Colon (tissue), 2 donors: ENCODE measurements around the gene GOLPH3.
"Not testable (repeated sequence)": the region's sequence is repeated elsewhere in the genome, so short reads cannot be mapped to it uniquely, and the experiment has no call there.

Source experiments
- FAIRE-seq: peaks from 2 replicates; lab custom pipeline; 2012; peaks lifted over from hg19 to GRCh38; lab: Jason Lieb, UNC
- donor health status: control.
- donor health status: control.

The GOLPH3 gene

DNA sequence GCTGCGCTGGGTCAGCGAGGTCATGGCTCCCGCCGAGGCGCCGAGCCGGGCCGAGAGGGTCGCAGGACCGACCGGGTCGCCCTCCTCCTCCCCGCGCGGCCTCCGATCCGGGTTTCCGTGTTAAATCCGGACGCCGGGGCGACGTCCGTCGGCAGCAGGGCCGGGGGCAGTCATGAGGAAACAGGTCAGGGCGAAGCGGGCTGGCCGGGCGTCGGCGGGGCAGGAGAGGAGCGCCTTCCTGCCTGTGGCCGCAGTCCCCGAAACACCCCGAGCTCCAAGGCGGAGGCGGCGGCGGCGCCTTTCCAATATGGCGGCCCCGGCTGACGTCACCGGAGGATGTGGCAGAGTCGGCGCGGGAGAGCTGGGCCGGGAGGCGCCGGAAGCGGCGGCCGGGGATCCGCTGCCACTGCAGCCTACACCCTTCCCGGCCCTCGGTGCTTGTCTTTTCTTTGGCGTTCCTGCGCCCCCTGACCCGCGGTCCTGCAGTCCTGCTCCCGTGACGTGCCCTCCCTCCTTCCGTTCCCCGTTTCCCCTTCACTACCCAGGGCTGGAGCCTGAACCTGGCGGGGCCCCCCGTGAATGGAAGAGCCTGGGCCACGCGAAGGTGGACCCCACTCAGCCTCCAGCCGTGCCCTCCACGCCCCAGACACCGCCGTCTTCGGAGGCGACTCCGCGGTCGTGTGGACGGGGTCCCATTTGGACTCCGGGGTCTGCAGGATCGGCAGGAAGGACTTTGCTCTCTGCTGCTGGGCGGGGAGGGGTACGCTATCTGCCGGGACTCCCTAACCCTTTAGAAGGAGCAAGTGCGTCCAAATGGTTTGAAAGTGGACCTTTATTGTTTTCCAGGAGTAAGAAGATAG is at the start of gene GOLPH3:
GOLPH3 (minus strand) TSS at position 309 of the 860 bp plus-strand sequence; CDS start at position 24, 285 bp downstream.
- no peak for FAIRE-seq

DNA sequence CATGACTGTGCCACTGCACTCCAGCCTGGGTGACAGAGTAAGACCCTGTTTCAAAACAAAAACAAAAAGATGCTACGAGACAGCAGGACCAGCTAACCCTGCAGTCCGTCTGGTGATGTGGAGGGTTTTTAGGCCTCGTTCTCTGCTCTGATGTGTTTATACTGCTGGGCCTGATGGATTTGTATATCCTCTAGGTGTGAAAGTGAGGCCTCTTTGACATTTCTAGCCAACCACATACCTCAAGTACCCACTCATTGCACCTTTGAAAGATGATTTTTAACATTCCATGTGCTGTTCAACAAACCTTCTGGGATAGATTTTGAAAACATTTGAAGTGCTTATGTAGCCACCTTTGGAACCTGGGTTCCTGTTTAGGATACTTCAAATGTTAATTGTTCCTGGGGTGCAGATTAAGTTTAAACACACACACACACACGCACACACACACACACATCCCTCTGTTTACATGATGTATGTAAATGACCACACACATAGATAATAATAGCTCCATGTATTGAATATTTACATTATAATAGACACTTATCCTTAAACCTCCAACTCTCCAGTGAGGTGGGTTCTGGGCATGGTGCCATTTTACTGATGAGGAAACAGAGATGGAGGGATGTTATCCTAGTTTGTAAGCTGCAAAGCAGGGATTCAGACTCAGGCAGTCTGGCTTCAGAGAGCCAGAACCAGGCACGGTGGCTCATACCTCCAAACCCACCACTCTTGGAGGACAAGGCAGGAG is 48.8 kb upstream of the GOLPH3 start:
- no peak for FAIRE-seq

DNA sequence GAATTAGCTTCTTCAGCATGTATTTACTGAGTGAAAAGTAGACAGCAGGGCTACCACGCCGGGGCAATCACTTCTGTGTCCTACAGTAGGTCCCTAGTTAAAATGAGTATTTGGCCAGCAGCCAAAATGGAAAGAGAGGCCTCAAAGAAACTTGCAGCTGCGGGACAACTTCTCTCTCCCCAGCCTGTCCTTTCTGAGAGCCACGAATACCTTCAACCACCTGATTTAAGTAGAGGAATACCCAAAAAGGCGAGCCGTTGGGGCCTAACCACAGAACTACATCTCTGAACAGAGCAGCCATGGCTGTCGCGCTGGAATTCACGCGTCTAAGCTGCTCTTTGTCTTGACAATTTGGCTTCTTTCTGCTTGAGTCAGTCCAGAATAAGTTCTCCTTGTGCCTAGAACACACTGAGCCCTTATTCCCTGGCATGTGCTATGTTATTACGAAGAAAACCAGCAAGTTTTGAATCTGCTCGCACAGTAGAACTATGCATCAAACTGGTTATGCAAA is 43.8 kb upstream of the GOLPH3 start:
- FAIRE-seq: no peak

DNA sequence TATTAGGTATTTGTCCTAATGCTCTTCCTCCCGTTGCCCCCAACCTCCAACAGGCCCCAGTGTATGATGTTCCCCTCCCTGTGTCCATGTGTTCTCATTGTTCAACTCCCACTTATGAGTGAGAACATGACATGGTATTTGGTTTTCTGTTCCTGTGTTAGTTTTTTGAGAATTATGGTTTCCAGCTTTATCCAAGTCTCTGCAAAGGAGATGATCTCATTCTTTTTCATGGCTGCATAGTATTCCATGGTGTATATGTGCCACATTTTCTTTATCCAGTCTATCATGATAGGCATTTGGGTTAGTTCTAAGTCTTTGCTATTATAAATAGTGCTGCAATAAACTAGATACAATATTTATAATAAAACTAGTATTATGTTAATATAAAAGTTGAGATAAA is 40.2 kb upstream of the GOLPH3 start:
- not testable (repeated sequence) for FAIRE-seq

DNA sequence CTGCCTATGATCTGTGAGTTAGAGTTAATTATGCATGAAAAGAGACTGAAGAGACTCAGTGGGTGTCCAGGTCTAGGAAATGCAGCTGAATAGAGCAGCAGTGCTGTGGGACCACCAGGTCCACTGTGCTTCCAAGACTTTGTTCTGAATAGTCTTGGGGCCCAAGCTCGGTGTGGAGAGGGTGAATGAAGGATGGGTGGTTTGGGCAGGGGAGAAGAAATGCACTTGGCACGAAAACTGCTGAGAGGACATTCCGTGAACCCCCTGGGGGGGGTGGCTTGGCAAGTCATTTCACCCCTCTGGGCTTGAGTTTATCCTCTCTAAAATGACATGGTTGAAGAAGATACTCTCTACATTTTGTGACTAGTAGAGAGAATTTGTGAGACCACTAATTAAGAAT is 36.0 kb upstream of the GOLPH3 start:
- no peak for FAIRE-seq

DNA sequence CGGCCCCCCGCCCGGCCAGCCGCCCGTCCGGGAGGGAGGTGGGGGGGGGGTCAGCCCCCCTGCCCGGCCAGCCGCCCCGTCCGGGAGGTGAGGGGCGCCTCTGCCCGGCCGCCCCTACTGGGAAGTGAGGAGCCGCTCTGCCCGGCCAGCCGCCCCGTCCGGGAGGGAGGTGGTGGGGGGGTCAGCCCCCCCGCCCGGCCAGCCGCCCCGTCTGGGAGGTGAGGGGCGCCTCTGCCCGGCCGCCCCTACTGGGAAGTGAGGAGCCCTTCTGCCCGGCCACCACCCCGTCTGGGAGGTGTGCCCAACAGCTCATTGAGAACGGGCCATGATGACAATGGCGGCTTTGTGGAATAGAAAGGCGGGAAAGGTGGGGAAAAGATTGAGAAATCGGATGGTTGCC is 34.7 kb upstream of the GOLPH3 start:
- FAIRE-seq: not testable (repeated sequence)

DNA sequence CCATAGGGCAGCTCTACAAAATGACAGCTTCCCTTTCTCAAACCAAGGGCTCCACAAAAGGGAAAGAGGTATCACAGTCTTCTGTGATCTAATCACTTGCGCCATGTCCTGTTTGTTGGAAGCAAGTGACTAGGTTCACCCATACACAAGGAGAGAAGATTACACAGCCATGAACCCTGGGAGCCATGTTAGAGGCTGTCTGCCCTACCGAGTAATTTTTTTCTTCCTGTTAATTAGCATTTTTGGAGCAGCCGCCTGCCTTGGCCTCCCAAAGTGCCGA is 33.2 kb upstream of the GOLPH3 start:
- FAIRE-seq: no peak

DNA sequence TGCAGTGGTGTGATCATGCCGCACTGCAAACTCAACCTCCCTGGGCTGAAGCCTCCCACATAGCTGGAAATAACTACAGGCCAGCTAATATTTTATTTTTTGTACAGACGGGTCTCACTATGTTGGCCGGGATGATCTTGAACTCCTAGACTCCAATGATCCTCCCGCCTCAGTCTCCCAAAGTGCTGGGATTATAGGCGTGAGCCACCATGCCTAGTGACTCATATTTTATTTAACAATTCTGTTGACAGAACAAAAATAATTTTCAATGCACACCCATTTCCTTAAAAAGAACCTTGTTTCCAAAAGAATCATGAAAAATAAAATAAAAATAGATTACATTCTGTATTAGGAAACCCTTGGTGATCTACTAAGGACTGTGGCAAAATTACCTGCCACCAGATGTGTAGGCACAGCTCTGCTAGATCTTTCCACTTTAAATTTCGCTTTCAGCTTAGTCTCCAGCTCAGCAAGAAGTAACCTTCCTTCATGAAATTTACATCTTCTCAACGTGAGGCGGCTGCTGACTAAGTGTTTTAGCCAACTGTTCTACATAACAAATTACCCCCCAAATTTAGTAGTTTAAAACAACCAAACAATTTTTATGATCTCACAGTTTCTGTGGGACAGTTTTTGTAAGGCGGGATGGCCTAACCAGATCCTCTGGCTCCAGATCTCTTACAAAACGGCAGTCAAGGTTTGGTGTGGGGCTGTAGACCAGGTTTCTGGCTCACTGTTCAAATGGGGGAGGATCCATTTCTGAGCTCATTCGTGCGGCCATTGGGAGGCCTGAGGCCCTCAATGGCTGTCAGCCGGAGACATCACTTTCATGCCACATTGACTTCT is 32.6 kb upstream of the GOLPH3 start:
- no peak for FAIRE-seq

DNA sequence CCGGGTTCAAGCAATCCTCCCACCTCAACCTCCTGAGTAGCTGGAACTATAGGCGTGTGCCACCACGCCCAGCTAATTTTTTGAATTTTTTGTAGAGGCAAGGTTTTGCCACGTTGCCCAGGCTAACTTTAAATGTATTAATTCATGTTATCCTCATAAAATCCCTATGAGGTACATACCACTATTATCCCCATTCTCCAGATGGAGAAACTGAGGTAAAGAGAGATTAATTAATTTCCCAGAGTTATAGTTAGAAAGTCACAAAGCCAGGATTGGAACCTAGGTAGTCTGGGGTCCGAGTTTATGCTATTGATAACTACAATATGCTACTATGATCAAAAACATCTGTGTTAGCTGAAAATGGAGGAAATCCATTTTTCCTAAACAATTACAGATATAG is 31.9 kb upstream of the GOLPH3 start:
- no peak for FAIRE-seq

DNA sequence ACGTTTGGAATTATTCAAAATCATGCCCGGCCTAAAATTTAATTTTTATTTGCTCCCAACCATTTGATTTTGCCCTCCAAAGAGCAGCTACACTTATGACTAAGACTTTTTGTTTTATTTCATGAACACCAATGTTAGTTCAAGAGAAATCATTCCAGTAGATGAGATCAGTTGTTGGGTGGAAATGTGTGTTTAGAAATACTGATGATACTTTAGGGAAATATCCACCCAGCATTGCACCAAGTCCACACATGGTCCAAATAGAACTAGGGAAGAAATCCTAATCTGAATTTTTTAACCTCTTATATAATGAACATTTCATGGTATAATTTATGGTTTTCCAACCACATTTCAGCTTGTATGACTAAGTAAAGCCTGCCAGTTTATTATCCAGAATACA is 28.3 kb upstream of the GOLPH3 start:
- no peak for FAIRE-seq

DNA sequence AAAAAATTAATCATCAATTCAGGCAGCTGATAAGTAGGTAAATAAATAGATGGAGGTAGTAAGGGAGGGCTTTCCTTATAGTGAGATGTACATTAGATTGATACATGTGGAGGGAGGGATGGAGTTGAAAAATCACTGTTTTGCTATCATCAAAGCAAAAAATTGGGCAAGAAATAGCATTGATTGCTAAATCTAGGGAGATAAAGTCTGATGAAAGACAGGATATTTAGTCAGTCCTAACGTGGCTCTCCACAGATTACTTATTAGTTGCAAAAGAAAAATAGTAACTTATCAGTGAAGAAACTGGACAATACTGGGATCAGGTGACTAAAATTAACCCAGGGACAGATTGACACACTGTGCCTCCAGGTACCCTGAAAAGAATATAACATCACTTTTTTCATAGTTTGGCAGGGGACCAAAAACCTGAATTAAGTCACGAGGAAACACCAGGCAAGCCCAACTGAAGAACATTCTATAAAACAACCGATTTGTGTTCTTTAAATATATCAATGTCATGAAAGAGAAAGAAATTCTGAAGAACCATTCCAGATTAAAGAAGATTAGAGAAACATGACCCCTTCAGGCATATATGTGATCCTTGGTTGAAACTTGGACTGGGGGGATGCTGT is 27.1 kb upstream of the GOLPH3 start:
- FAIRE-seq: no peak

DNA sequence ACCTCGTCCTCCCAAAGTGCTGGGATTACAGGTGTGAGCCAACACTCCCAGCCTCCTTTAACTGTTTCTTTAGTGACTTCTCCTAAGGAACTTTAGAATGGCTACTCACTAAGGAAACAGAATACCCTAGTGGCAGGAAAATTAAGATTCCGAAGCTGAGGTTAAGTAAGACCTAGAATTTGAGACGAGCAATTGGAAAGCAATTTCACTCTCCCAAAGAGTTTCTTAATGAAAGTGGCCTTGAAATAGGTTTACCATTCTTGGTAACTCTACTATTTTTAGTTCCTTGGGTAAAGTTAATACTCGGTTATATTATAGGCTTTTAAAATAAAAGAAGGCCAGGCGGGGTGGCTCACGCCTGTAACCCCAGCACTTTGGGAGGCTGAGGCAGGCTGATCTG is 22.9 kb upstream of the GOLPH3 start:
- FAIRE-seq: no peak

DNA sequence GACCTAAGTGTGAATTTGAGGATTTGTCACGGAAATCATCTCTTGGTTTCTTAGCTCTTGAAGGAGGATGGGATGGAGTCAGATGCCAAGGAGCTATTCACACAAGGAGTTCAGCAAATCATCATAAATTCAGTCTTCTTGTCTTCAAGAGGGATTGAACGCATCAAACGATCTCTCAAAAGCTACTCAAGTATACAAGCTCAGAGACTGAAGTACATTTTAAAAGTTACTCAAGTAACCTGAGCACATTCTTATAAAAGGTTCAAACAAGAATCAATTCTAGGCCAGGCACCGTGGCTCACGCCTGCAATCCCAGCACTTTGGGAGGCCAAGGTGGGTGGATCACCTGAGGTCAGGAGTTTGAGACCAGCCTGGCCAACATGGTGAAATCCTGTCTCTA is 21.1 kb upstream of the GOLPH3 start:
- FAIRE-seq: no peak

DNA sequence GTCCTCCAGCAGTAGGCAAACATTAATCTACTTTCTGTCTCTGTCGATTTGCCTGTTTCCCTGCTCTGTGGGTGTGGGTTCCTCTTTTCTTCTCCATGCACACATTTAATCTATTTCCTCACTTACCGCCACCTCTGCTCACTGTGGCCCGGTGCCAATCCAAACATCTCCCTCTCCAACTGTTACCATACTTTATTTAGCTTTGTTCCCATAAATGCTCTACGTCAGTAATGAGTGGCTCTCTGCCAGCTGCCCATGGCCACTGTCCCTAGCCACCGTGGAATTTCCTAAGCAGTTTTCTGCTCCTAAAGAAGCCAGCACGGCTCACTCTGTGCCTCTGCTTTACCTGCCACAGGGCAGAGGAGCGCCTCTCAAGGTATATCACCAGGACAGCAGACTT is 19.5 kb upstream of the GOLPH3 start:
- no peak for FAIRE-seq

DNA sequence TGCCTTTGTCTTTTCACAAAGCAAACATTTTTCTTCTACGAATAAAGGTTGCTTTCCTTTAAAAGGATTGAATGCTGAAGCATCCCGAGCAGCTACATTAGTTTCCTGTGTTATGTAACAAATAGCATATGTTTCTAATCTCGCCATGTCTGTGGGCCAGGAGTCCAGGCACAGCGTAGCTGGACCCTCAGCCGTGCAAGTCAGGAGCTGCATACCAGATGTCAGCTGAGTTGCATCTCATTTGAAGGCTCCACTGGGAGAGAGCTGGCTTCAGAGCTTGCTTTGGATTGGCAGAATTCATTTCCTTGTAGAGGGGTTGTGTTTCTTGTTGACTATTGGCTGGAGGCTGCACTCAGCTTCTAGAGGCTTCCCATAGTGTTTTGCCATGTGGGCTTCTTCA is 16.0 kb upstream of the GOLPH3 start:
- no peak for FAIRE-seq

DNA sequence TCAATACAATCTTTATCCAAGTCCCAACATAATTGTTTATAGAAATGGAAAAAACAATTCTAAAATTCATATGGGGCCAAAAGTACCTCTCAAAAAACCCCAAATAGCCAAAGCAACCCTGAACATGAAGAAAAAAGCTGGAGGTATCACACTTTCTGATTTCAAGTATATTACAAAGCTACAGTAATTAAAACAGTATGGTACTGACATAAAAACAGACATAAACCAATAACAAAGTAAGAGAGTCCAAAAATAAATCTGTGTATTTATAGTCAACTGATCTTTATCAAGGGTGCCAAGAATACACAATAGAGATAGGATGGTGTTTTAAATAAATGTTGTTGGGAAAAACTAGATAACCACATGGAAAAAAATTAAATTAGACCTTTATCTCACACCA is 13.6 kb upstream of the GOLPH3 start:
- FAIRE-seq: no peak

DNA sequence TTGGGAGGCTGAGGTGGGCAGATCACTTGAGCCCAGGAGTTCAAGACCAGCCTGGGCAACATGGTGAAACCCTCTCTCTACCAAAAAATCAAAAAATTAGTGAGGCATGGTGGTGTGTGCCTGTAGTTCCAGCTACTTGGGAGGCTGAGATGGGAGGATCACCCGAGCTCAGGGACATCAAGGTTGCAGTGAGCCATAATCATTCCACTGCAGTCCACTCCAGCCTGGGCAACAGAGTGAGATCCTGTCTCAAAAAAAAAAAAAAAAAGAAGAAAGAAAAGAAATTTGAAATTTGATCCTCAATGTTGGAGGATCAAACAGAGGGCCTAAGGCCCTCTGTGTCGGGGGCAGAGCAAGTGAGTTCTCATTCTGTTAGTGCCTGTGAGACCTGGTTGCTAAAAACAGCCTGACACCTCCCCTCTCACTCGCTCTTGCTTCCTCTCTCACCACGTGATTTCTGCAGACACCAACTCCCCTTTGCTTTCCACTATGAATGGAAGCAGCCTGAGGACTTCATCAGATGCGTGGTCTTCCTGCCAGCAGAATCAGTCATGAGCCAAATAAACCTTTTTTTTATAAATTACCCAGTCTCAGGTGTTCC is 8.4 kb upstream of the GOLPH3 start:
- FAIRE-seq: no peak

DNA sequence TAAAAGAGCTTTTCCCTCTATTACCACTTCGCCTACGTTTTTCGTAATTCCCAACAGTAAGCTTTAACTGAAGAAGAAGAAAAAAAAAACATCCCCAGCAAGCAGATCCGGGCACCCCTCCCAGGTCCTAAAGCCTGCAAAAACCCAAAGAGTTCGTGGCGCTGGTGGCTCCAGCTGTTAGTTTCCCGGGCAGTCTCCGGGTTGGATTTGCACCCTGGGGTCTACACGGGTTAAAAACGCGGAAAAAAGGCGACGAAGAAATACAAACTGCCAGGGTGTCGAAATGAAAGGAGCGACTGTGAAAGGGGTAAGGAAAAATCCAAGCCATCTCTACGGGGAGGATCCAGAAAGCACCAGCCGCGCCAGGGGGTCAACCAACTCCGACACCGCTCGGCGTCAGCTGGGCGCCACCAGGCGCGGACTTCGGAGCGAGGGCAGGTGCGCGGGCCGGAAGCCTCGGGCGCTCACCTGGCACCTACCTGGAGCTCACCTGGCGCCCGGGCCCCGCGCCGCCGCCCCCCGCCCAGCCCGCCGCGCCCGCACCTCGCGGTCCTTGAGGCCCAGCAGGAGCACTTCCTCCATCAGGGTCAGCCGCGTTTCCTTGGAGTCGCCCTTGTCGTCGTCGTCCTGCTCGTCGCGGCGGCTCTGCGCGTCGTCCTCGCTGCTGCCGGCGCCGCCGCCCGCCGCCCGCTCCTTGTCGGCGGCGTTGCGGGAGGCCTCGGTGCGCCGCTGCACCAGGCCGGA is 680 bp downstream of the GOLPH3 start:
- FAIRE-seq: no peak

DNA sequence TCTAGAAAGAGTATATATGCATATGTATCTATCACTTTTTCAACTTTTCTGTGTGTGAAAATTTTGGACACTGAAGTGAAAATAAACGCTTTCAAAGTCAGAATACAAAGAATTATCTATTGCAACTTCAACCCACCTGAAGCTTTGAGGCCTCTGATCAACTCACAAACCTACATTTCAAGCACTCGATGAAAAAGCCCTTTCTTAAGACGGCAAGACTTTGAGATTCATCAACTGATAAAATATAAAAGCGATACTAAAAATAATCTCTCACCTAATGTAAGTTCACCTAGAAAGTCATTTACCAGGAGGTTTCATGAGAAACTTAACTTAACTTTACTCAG is 1.2 kb downstream of the GOLPH3 start:
- FAIRE-seq: no peak

DNA sequence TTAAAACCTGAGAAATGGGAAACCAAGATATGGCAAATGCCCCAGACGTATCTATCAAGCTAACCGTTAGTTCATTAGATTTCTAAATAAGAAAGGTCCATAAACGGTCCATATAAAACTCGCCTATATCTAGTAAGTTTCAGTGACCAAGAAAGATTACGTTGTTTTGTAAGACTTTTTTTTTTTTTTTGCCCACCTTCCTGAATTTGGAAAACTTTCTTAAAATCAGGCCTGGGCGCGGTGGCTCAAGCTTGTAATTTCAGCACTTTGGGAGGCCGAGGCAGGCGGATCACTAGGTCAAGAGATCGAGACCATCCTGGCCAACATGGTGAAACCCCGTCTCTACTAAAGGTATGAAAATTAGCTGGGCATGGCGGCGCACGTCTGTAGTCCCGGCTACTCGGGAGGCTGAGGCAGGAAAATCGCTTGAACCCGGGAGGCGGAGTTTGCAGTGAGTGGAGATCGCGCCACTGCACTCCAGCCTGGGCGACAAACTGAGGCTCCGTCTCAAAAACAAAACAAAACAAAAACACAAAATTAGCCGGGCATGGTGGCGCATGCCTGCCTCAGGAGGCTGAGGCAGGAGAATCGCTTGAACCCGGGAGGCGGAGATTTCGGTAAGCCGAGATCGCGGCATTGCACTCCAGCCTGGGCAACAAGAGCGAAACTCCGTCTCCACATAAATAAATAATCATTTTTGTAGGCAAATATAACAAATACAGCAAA is 1.8 kb downstream of the GOLPH3 start:
- FAIRE-seq: not testable (repeated sequence)
